NB4 (cell line): ENCODE data around the gene TPMT.

ENCODE experiments used
- CTCF ChIP-seq: IDR thresholded peaks from one replicate; pipeline ENCODE4 v1.5.1; 2012; ENCODE audit warnings: low read depth, low read length
- POLR2A ChIP-seq: IDR thresholded peaks from 2 replicates; pipeline ENCODE4 v1.6.1; 2011; ENCODE audit warnings: mild to moderate bottlenecking; ENCODE audit not compliant: insufficient read length; ENCODE audit errors: extremely low read depth

GRCh38 chr6:18122128-18123093 is 32.5 kb downstream of the TPMT start, which contains the start of gene NHLRC1:
- TF ChIP-seq CTCF, result peak; percentile 45
- TF ChIP-seq POLR2A, result no peak
